Endothelial cell of umbilical vein (primary cell): ENCODE measurements around the gene SYTL1. TPM values are rescaled to one million over a fixed set of nuclear protein-coding genes. Genes with fewer than 3 reads are reported as not detected.

Experiments used
- BruUV-seq: library from RNA; stranded (reverse); fragments of 400-500 nt; replicated peaks from 2 replicates; lab custom pipeline; 2021; lab: Mats Ljungman, UMichigan
- CTCF ChIA-PET: fragments of 300-600, 350-600 bp; sonication (Branson Sonifier 250); formaldehyde crosslinking; loops from one replicate; lab custom pipeline; 2021; ENCODE audit warnings: antibody characterized with exemption, inconsistent platforms; lab: Charles Lee
- POLR2A ChIA-PET: fragments of 300-600, 350-600 bp; sonication (Branson Sonifier 250); formaldehyde crosslinking; loops from one replicate; lab custom pipeline; 2021; ENCODE audit warnings: antibody characterized with exemption, inconsistent platforms; lab: Charles Lee
- DNase-seq: peaks from one replicate; pipeline ENCODE4 v3.0.0-alpha.2; 2011; ENCODE audit warnings: low read depth, low spot score
- FAIRE-seq: peaks from 2 replicates; lab custom pipeline; 2011; peaks lifted over from hg19 to GRCh38; lab: Jason Lieb, UNC
- H2AFZ ChIP-seq: 2 replicates; pipeline ENCODE4 v1.6.0; 2012; ENCODE audit warnings: low read depth, low read length, control low read depth, inconsistent platforms
- H3K27ac ChIP-seq: 2 replicates; pipeline ENCODE4 v1.5.1; 2011; ENCODE audit warnings: low read depth, mild to moderate bottlenecking, control low read depth, low read length, moderate library complexity; ENCODE audit not compliant: insufficient read depth
- H3K27me3 ChIP-seq, 2 experiments: 2 replicates each; pipeline versions ENCODE4 v1.6.0 to v1.6.1; 2011; ENCODE audit warnings: low read length in 2 of 2, mixed read lengths in 1 of 2; ENCODE audit not compliant: control insufficient read depth in 2 of 2, insufficient read depth in 2 of 2
- H3K36me3 ChIP-seq, 2 experiments: 2 replicates in 1 of 2; 3 replicates in 1 of 2; pipeline ENCODE4 v1.5.1; 2011; ENCODE audit warnings: low read length in 2 of 2, mild to moderate bottlenecking in 1 of 2, moderate library complexity in 1 of 2; ENCODE audit not compliant: control insufficient read depth in 2 of 2, insufficient read depth in 2 of 2; ENCODE audit errors: extremely low read depth in 1 of 2
- H3K4me1 ChIP-seq: 3 replicates; pipeline ENCODE4 v1.5.1; 2011; ENCODE audit warnings: mild to moderate bottlenecking, low read length; ENCODE audit not compliant: control insufficient read depth, insufficient read depth; ENCODE audit errors: extremely low read depth
- H3K4me2 ChIP-seq: 2 replicates; pipeline ENCODE4 v1.6.1; 2011; ENCODE audit warnings: low read length, control low read depth, mixed read lengths; ENCODE audit not compliant: insufficient read depth
- H3K4me3 ChIP-seq, 3 experiments: fragments of 200-600 bp in 1 of 3; sonication (generic), shearing (Covaris generic) in 1 of 3; replicated peaks in 1 of 3; 2 replicates each; pipeline ENCODE4 v1.5.1; 2011 to 2016; ENCODE audit warnings: control low read depth in 3 of 3, low read length in 3 of 3, mild to moderate bottlenecking in 2 of 3, inconsistent platforms in 1 of 3, low read depth in 1 of 3, moderate library complexity in 1 of 3; ENCODE audit not compliant: insufficient read depth in 1 of 3
- H3K79me2 ChIP-seq: 2 replicates; pipeline ENCODE4 v1.6.0; 2012; ENCODE audit warnings: low read length, inconsistent platforms; ENCODE audit not compliant: control insufficient read depth, insufficient read depth
- H3K9ac ChIP-seq: replicated peaks from 2 replicates; pipeline ENCODE3; 2011; ENCODE audit warnings: low read length, control low read depth; ENCODE audit not compliant: insufficient read depth; ENCODE audit errors: extremely low read depth
- H3K9me1 ChIP-seq: replicated peaks from 3 replicates; pipeline ENCODE4 v1.6.0; 2011; ENCODE audit warnings: mild to moderate bottlenecking, low read length; ENCODE audit not compliant: control insufficient read depth, insufficient read depth; ENCODE audit errors: extremely low read depth
- H3K9me3 ChIP-seq: replicated peaks from 2 replicates; pipeline ENCODE4 v1.5.1; 2012; ENCODE audit warnings: low read length, inconsistent platforms; ENCODE audit not compliant: control insufficient read depth, insufficient read depth
- H4K20me1 ChIP-seq: replicated peaks from 2 replicates; pipeline ENCODE3; 2011; ENCODE audit warnings: mild to moderate bottlenecking, low read length; ENCODE audit not compliant: control insufficient read depth, insufficient read depth; ENCODE audit errors: extremely low read depth
- EZH2 ChIP-seq: IDR thresholded peaks from 2 replicates; pipeline ENCODE4 v1.6.1; 2012; ENCODE audit warnings: borderline replicate concordance, low read depth, mild to moderate bottlenecking, moderate library complexity, low read length, inconsistent platforms; ENCODE audit not compliant: severe bottlenecking
- FOS ChIP-seq: IDR thresholded peaks from 2 replicates; pipeline ENCODE4 v1.6.1; 2011; ENCODE audit warnings: mild to moderate bottlenecking, low read length, moderate library complexity, borderline replicate concordance; ENCODE audit not compliant: insufficient read depth
- GATA2 ChIP-seq: IDR thresholded peaks from 2 replicates; pipeline ENCODE4 v1.7.0; 2011; ENCODE audit warnings: low read depth, mild to moderate bottlenecking, moderate library complexity, mixed read lengths, low read length; ENCODE audit not compliant: insufficient read length, insufficient read depth
- JUN ChIP-seq: IDR thresholded peaks from 2 replicates; pipeline ENCODE4 v1.6.1; 2011; ENCODE audit warnings: borderline replicate concordance, low read depth; ENCODE audit not compliant: insufficient read length, insufficient read depth
- MYC ChIP-seq: IDR thresholded peaks from one replicate; pipeline ENCODE4 v1.6.1; 2011; ENCODE audit warnings: mild to moderate bottlenecking, low read depth, low read length
- POLR2A ChIP-seq: IDR thresholded peaks from 2 replicates; pipeline ENCODE4 v1.6.1; 2012; ENCODE audit warnings: low read depth, mild to moderate bottlenecking, control low read depth, low read length
- POLR2AphosphoS5 ChIP-seq: IDR thresholded peaks from 2 replicates; pipeline ENCODE4 v1.6.1; 2012; ENCODE audit warnings: low read depth, mild to moderate bottlenecking, control low read depth, low read length, moderate library complexity; ENCODE audit not compliant: insufficient read depth
- dilution Hi-C: fragments of 300-500 bp; cut with MboI; formaldehyde crosslinking; loops from one replicate; pipeline ENCODE4 v1.15.0; 2019; ENCODE audit warnings: low sequenced_read_pairs; ENCODE audit not compliant: extremely low pct_ligation_motif_present
- intact Hi-C: fragments of 100-400 bp; cut with micrococcal nuclease; formaldehyde crosslinking; loops from one replicate; pipeline ENCODE4 v1.10.0; 2022
- polyA plus RNA-seq, 4 experiments: library from polyadenylated mRNA; depleted of rRNA in 3 of 4; stranded (reverse) in 3 of 4; unstranded in 1 of 4; fragments of >200 nt; gene quantifications; 2 replicates each; pipeline versions ENCODE4 v1.2.1 to v1.2.3, GENCODE V29; 2011 to 2012; ENCODE audit warnings: missing spikeins in 1 of 4
- total RNA-seq: library from RNA; stranded (reverse); gene quantifications from 2 replicates; pipeline ENCODE4 v1.2.3, GENCODE V29; 2021
- TF ChIP-seq, protein P1 (sequence below): IDR thresholded peaks from 2 replicates; pipeline ENCODE4 v1.6.1; 2011; ENCODE audit not compliant: insufficient read depth, insufficient read length
- TF ChIP-seq, protein P2 (sequence below), 2 donors: IDR thresholded peaks; 1 replicate in 1 of 2; 2 replicates in 1 of 2; pipeline ENCODE4 v1.5.1; 2011; ENCODE audit warnings: low read length in 2 of 2, mild to moderate bottlenecking in 2 of 2, moderate library complexity in 2 of 2, control low read depth in 1 of 2, inconsistent platforms in 1 of 2, low read depth in 1 of 2; ENCODE audit not compliant: insufficient read depth in 1 of 2; ENCODE audit errors: extremely low read depth in 1 of 2

The SYTL1 gene
- total and polyA plus RNA-seq, 2 donors (not counting 3 experiments of a cell fraction or from before 2014, with no cell fraction given) = 0.04 TPM; not detected in 1

DNA sequence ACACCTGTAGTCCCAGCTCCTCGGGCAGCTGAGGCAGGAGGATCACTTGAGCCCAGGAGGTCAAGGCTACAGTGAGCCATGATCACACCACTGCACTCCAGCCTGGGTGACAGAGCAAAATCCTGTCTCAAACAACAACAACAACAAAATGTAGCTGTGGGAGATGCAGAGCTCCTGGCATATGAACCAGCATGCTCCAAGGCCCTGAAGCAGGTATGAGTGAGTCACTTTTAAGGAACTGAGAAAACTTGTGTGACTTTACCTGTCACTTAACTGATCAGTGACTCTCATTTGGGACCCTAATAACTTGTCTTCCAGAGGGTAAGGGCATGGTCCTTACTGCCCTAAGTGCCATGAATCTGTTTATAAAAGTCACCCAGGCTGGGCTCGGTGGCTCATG lies 39.2 kb upstream of the SYTL1 start:
- intact Hi-C loops (loop anchor here (5.0 kb wide), 1 partner anchor 360 kb away; no protein-coding TSS in a partner anchor), dilution Hi-C loops (no loop called here)
- H3K4me3 ChIP-seq = no peak overlapping the region
- DNase-seq = no peak
- H4K20me1 ChIP-seq = no peaks in the 10 kb centered on the region
- H2AFZ ChIP-seq = no peak overlapping the region
- H3K4me1 ChIP-seq = no peaks in the 10 kb centered on the region
- ChIA-PET POLR2A (no interaction called here), CTCF (interaction anchor here (0.8 to 10.9 kb wide), 9 partner anchors 10 to 304 kb away, joined by 3 to 275 read pairs (median 4); partner anchors contain the start of gene GPR3)
- no peaks in the 10 kb centered on the region for H3K9me3 ChIP-seq
- no peak overlapping the region for H3K27ac ChIP-seq
- no peaks in the 10 kb centered on the region for H3K79me2 ChIP-seq
- peaks cover 0 to 18% of the 10 kb centered on the region in 2 experiments for H3K36me3 ChIP-seq
- H3K4me2 ChIP-seq = no peak overlapping the region
- H3K9ac ChIP-seq = no peak overlapping the region
- no peak for FAIRE-seq
- BruUV-seq = no TSS peak
- H3K27me3 ChIP-seq = no peaks in the 10 kb centered on the region
- TF ChIP-seq FOS (no peak), JUN (no peak), GATA2 (no peak)
- H3K9me1 ChIP-seq = no peaks in the 10 kb centered on the region

DNA sequence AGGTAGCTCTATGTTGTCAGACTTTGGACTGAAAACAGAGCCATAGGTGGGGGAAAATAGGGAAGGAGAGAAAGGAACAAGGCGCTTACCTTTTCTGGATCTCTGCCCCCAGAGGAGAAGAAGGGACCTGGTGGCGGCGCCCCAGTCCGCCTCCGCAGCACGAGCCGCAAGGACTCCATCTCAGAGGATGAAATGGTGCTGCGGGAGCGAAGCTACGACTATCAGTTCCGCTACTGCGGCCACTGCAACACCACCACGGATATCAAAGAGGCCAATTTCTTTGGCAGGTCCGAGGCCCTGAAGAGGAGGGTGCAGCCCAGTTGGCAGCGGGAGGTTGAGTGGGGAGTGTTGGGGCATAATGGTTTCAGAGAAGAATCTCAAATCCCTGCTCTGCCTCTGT lies 38.3 kb upstream of the SYTL1 start:
- H3K9me1 ChIP-seq = no peaks in the 10 kb centered on the region
- no peaks in the 10 kb centered on the region for H3K9me3 ChIP-seq
- TF ChIP-seq JUN (no peak), POLR2AphosphoS5 (no peak), MYC (no peak), GATA2 (no peak), FOS (no peak), EZH2 (no peak), POLR2A (no peak)
- TF ChIP-seq, protein P1, sequence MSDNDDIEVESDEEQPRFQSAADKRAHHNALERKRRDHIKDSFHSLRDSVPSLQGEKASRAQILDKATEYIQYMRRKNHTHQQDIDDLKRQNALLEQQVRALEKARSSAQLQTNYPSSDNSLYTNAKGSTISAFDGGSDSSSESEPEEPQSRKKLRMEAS = no peak
- TF ChIP-seq, protein P2, sequence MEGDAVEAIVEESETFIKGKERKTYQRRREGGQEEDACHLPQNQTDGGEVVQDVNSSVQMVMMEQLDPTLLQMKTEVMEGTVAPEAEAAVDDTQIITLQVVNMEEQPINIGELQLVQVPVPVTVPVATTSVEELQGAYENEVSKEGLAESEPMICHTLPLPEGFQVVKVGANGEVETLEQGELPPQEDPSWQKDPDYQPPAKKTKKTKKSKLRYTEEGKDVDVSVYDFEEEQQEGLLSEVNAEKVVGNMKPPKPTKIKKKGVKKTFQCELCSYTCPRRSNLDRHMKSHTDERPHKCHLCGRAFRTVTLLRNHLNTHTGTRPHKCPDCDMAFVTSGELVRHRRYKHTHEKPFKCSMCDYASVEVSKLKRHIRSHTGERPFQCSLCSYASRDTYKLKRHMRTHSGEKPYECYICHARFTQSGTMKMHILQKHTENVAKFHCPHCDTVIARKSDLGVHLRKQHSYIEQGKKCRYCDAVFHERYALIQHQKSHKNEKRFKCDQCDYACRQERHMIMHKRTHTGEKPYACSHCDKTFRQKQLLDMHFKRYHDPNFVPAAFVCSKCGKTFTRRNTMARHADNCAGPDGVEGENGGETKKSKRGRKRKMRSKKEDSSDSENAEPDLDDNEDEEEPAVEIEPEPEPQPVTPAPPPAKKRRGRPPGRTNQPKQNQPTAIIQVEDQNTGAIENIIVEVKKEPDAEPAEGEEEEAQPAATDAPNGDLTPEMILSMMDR (IDR thresholded peaks at IDR 0.05; ENCODE audit: extremely low read depth in 1 of 2, insufficient read depth in 1 of 2, low read depth in 1 of 2, low read length in 2 of 2) = no peak
- H3K79me2 ChIP-seq = no peaks in the 10 kb centered on the region
- H2AFZ ChIP-seq = no peak overlapping the region
- dilution Hi-C loops (no loop called here), intact Hi-C loops (loop anchor here (5.0 kb wide), 1 partner anchor 359 kb away; no protein-coding TSS in a partner anchor)
- no peak overlapping the region for H3K4me3 ChIP-seq
- H3K9ac ChIP-seq = no peak overlapping the region
- peaks cover 0 to 12% of the 10 kb centered on the region in 2 experiments for H3K36me3 ChIP-seq
- FAIRE-seq (no peak), DNase-seq (no peak)
- POLR2A ChIA-PET = no interaction called here
- no peaks in the 10 kb centered on the region for H3K27me3 ChIP-seq
- CTCF ChIA-PET = interaction anchor here (0.6 to 10.9 kb wide), 5 partner anchors 11 to 231 kb away, joined by 3 to 275 read pairs (median 5); partner anchors contain the start of gene GPR3
- no peak overlapping the region for H3K27ac ChIP-seq
- no peak overlapping the region for H3K4me2 ChIP-seq
- H3K4me1 ChIP-seq = no peaks in the 10 kb centered on the region
- H4K20me1 ChIP-seq = no peaks in the 10 kb centered on the region
- no TSS peak for BruUV-seq
